Astrocyte (in vitro differentiated cells and primary cell): ENCODE results near the gene SLC8A2.

Experiments used
- CTCF ChIP-seq: IDR thresholded peaks from 2 replicates; pipeline ENCODE4 v1.5.1; 2011; ENCODE audit warnings: low read depth, mild to moderate bottlenecking, inconsistent platforms, low read length, moderate library complexity; ENCODE audit not compliant: insufficient read depth
- EZH2 ChIP-seq: IDR thresholded peaks from 2 replicates; pipeline ENCODE4 v1.6.1; 2012; ENCODE audit warnings: mild to moderate bottlenecking, low read length, inconsistent platforms; ENCODE audit not compliant: insufficient read depth

GRCh38 chr19:47380559-47380958 lies 91.1 kb downstream of the SLC8A2 start:
- no peak for TF ChIP-seq CTCF
- TF ChIP-seq EZH2: no peak
